ENCODE measurements around the gene DTX4.

DTX4 gene

GRCh38 chr11:59184691-59185339 is 12.9 kb downstream of the DTX4 start:
- in situ Hi-C loops (cut with HindIII; ENCODE audit: low sequenced_read_pairs) = no loop called here
- TF ChIP-seq CTCF (IDR thresholded peaks at IDR 0.05; ENCODE audit: low read depth, low read length) = no peak
- DNase-seq (ENCODE audit: low read depth, low spot score) = no peak
- H3K4me3 ChIP-seq (ENCODE audit: low read depth, low read length) = no peak overlapping the region

GRCh38 chr11:59185386-59185945 is 13.5 kb downstream of the DTX4 start:
- no peak for DNase-seq (ENCODE audit: low read depth, low spot score)
- in situ Hi-C loops (cut with HindIII; ENCODE audit: low sequenced_read_pairs) = no loop called here
- no peak for TF ChIP-seq CTCF (IDR thresholded peaks at IDR 0.05; ENCODE audit: low read depth, low read length)
- H3K4me3 ChIP-seq (ENCODE audit: low read depth, low read length) = no peak overlapping the region

DNA sequence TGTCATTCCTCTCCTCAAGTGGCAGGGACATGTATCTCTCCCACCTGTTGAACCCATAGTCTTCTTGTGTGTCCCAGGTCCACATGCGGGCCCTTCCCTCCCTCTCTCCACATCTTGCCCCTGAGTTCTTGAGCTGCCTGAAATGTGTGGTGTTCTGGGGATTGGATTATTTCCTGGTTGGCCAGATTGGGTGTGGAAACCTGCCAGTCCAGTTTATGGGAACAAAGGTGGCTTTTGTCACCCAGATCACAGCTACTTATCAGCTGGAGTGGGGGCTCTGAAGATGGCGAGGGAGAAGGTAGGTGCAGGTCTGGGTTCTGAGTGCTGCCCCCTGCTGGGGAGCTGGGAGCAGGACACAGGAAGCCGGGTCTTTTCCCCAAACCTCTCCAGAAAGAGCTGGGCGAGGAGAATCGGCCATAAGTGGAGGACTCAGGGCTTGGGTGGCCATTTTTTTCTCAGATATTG is 14.2 kb downstream of the DTX4 start:
- TF ChIP-seq CTCF (IDR thresholded peaks at IDR 0.05; ENCODE audit: low read depth, low read length) = peak; percentile 56
- DNase-seq (ENCODE audit: low read depth, low spot score) = no peak
- in situ Hi-C loops (cut with HindIII; ENCODE audit: low sequenced_read_pairs) = no loop called here
- H3K4me3 ChIP-seq (ENCODE audit: low read depth, low read length) = no peak overlapping the region

GRCh38 chr11:59187035-59187434 is 15.1 kb downstream of the DTX4 start:
- no peak for DNase-seq (ENCODE audit: low read depth, low spot score)
- in situ Hi-C loops (cut with HindIII; ENCODE audit: low sequenced_read_pairs) = no loop called here
- H3K4me3 ChIP-seq (ENCODE audit: low read depth, low read length) = no peak overlapping the region
- no peak for TF ChIP-seq CTCF (IDR thresholded peaks at IDR 0.05; ENCODE audit: low read depth, low read length)

GRCh38 chr11:59187587-59187986 is 15.7 kb downstream of the DTX4 start:
- in situ Hi-C loops (cut with HindIII; ENCODE audit: low sequenced_read_pairs) = no loop called here
- H3K4me3 ChIP-seq (ENCODE audit: low read depth, low read length) = no peak overlapping the region
- no peak for DNase-seq (ENCODE audit: low read depth, low spot score)
- TF ChIP-seq CTCF (IDR thresholded peaks at IDR 0.05; ENCODE audit: low read depth, low read length) = no peak

DNA sequence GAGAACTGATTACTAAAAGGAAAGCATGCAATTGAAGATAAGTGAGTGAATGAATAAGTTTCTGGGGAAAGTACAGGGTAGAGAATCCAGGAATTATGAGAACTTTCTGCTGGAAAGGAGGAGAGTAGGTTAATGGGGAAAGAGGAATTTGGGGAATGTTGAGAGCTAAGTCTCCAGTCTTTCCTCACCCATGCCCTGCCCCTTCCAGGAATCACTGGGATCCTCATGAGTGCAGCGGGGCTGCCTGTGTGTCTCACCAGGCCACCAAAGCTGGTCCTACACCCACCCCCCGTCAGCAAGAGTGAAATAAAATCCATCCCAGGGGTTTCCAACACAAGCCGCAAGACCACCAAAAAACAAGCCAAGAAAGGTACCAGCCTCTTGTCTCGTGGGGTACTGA is 17.0 kb downstream of the DTX4 start:
- TF ChIP-seq CTCF (IDR thresholded peaks at IDR 0.05; ENCODE audit: low read depth, low read length) = no peak
- H3K4me3 ChIP-seq (ENCODE audit: low read depth, low read length) = no peak overlapping the region
- in situ Hi-C loops (cut with HindIII; ENCODE audit: low sequenced_read_pairs) = no loop called here
- DNase-seq (ENCODE audit: low read depth, low spot score) = no peak
